Stimulated activated effector memory CD8-positive, alpha-beta T cell treated with anti-CD3 and anti-CD28 coated beads, Interleukin-12 subunit alpha, Interleukin-12 subunit beta, amount 100 ng/mL, for 72 hours (primary cell): ENCODE results near the gene CAPN10.

Source experiments
- ATAC-seq: fragments of 150-1000 bp; cut with Tn5 transposase; 2 replicates; pipeline ENCODE4 v1.10.0; 2021
- DNase-seq, 2 donors: peaks; one replicate each; pipeline ENCODE4 v3.0.0; 2021 to 2022; ENCODE audit warnings: low spot score in 2 of 2
- H3K27ac Mint-ChIP-seq: one replicate; pipeline ENCODE4 v1.8.0; 2022; ENCODE audit warnings: mild to moderate bottlenecking, mixed read lengths
- H3K36me3 Mint-ChIP-seq: one replicate; pipeline ENCODE4 v1.8.0; 2022; ENCODE audit warnings: mild to moderate bottlenecking, mixed read lengths
- H3K4me1 Mint-ChIP-seq: one replicate; pipeline ENCODE4 v1.8.0; 2022; ENCODE audit warnings: mixed read lengths
- H3K4me3 Mint-ChIP-seq: one replicate; pipeline ENCODE4 v1.8.0; 2022; ENCODE audit warnings: mild to moderate bottlenecking, mixed read lengths
- H3K9me3 Mint-ChIP-seq: one replicate; pipeline ENCODE4 v1.8.0; 2022; ENCODE audit warnings: mixed read lengths

CAPN10 gene

GRCh38 chr2:240637116-240637900 lies 50.8 kb downstream of the CAPN10 start:
- no peak for DNase-seq
- no peaks in the 10 kb centered on the region for H3K36me3 Mint-ChIP-seq
- ATAC-seq: no peak
- H3K9me3 Mint-ChIP-seq: peaks cover 4% of the 10 kb centered on the region
- H3K4me3 Mint-ChIP-seq: no peak overlapping the region
- H3K4me1 Mint-ChIP-seq: no peaks in the 10 kb centered on the region
- peak overlapping the region; percentile 67 for H3K27ac Mint-ChIP-seq

GRCh38 chr2:240637901-240638345 lies 51.4 kb downstream of the CAPN10 start:
- Mint-ChIP-seq H3K27ac (no peak overlapping the region), H3K4me1 (no peaks in the 10 kb centered on the region)
- DNase-seq: no peak

GRCh38 chr2:240638512-240639160 lies 52.1 kb downstream of the CAPN10 start:
- DNase-seq (no peak), ATAC-seq (no peak)
- Mint-ChIP-seq H3K9me3 (peaks cover under 1% of the 10 kb centered on the region), H3K4me1 (no peaks in the 10 kb centered on the region), H3K27ac (no peak overlapping the region), H3K4me3 (no peak overlapping the region), H3K36me3 (no peaks in the 10 kb centered on the region)

More at GRCh38 chr2:240637901-240638345, 51.4 kb downstream of the CAPN10 start:
- H3K9me3 Mint-ChIP-seq: peaks cover 4% of the 10 kb centered on the region
- no peaks in the 10 kb centered on the region for H3K36me3 Mint-ChIP-seq
- H3K4me3 Mint-ChIP-seq: no peak overlapping the region
- ATAC-seq: no peak

- no peak for DNase-seq
Measured at GRCh38 chr2:240639566-240639965, 53.0 kb downstream of the CAPN10 start.

GRCh38 chr2:240640939-240641338 lies 54.4 kb downstream of the CAPN10 start:
- peak; percentile 3 to 49 for DNase-seq
- peak; percentile 32 for ATAC-seq
- Mint-ChIP-seq H3K27ac (no peak overlapping the region), H3K4me3 (no peak overlapping the region), H3K36me3 (no peaks in the 10 kb centered on the region), H3K4me1 (peaks cover 4% of the 10 kb centered on the region), H3K9me3 (no peaks in the 10 kb centered on the region)

More at GRCh38 chr2:240639566-240639965, 53.0 kb downstream of the CAPN10 start:
- no peak for ATAC-seq
- Mint-ChIP-seq H3K4me1 (no peaks in the 10 kb centered on the region), H3K27ac (no peak overlapping the region), H3K9me3 (no peaks in the 10 kb centered on the region), H3K36me3 (no peaks in the 10 kb centered on the region), H3K4me3 (no peak overlapping the region)

GRCh38 chr2:240642061-240642805 lies 55.7 kb downstream of the CAPN10 start:
- Mint-ChIP-seq H3K27ac (no peak overlapping the region), H3K9me3 (no peaks in the 10 kb centered on the region), H3K4me3 (no peak overlapping the region), H3K4me1 (peaks cover 10% of the 10 kb centered on the region), H3K36me3 (no peaks in the 10 kb centered on the region)
- ATAC-seq: no peak
- peak in 1 of 2 donors; percentile 34 for DNase-seq

GRCh38 chr2:240642806-240643092 lies 56.2 kb downstream of the CAPN10 start:
- DNase-seq (no peak), ATAC-seq (no peak)
- no peak overlapping the region for H3K27ac Mint-ChIP-seq
- H3K4me1 Mint-ChIP-seq: peaks cover 10% of the 10 kb centered on the region
- no peaks in the 10 kb centered on the region for H3K9me3 Mint-ChIP-seq
- H3K4me3 Mint-ChIP-seq: no peak overlapping the region
- H3K36me3 Mint-ChIP-seq: no peaks in the 10 kb centered on the region

- ATAC-seq (no peak), DNase-seq (peak in 1 of 2 donors; percentile 41)
- peaks cover 11% of the 10 kb centered on the region for H3K4me1 Mint-ChIP-seq
- no peak overlapping the region for H3K4me3 Mint-ChIP-seq
- H3K36me3 Mint-ChIP-seq: no peaks in the 10 kb centered on the region
- peak overlapping the region; percentile 17 for H3K27ac Mint-ChIP-seq
- H3K9me3 Mint-ChIP-seq: no peaks in the 10 kb centered on the region
Measured at GRCh38 chr2:240643093-240643810, 56.7 kb downstream of the CAPN10 start.

- peaks cover 16% of the 10 kb centered on the region for H3K4me1 Mint-ChIP-seq
- DNase-seq (no peak), ATAC-seq (no peak)
- no peak overlapping the region for H3K4me3 Mint-ChIP-seq
- H3K36me3 Mint-ChIP-seq: no peaks in the 10 kb centered on the region
- H3K27ac Mint-ChIP-seq: peak overlapping the region; percentile 17
- H3K9me3 Mint-ChIP-seq: no peaks in the 10 kb centered on the region
Measured at GRCh38 chr2:240643811-240644150, 57.2 kb downstream of the CAPN10 start.

GRCh38 chr2:240644171-240644651 lies 57.7 kb downstream of the CAPN10 start:
- ATAC-seq: no peak
- Mint-ChIP-seq H3K4me1 (peaks cover 16% of the 10 kb centered on the region), H3K4me3 (no peak overlapping the region), H3K27ac (peak overlapping the region; percentile 17), H3K9me3 (no peaks in the 10 kb centered on the region), H3K36me3 (no peaks in the 10 kb centered on the region)
- peak in 1 of 2 donors; percentile 26 for DNase-seq

- H3K27ac Mint-ChIP-seq: no peak overlapping the region
- DNase-seq: peak in 1 of 2 donors; percentile 43
- H3K9me3 Mint-ChIP-seq: no peaks in the 10 kb centered on the region
Measured at GRCh38 chr2:240644859-240645301, 58.3 kb downstream of the CAPN10 start.

GRCh38 chr2:240645346-240645745 lies 58.8 kb downstream of the CAPN10 start:
- no peak for ATAC-seq
- H3K36me3 Mint-ChIP-seq: no peaks in the 10 kb centered on the region
- no peak overlapping the region for H3K27ac Mint-ChIP-seq
- H3K9me3 Mint-ChIP-seq: no peaks in the 10 kb centered on the region
- no peak for DNase-seq
- H3K4me1 Mint-ChIP-seq: peaks cover 16% of the 10 kb centered on the region
- no peak overlapping the region for H3K4me3 Mint-ChIP-seq

More at GRCh38 chr2:240644859-240645301, 58.3 kb downstream of the CAPN10 start:
- peaks cover 16% of the 10 kb centered on the region for H3K4me1 Mint-ChIP-seq
- H3K4me3 Mint-ChIP-seq: no peak overlapping the region
- H3K36me3 Mint-ChIP-seq: no peaks in the 10 kb centered on the region
- ATAC-seq: no peak

GRCh38 chr2:240645801-240646175 lies 59.3 kb downstream of the CAPN10 start:
- Mint-ChIP-seq H3K9me3 (no peaks in the 10 kb centered on the region), H3K27ac (peak overlapping the region; percentile 29), H3K4me1 (peaks cover 16% of the 10 kb centered on the region), H3K4me3 (peak overlapping the region; percentile 37), H3K36me3 (no peaks in the 10 kb centered on the region)
- peak in 1 of 2 donors; percentile 43 for DNase-seq
- no peak for ATAC-seq

- Mint-ChIP-seq H3K36me3 (no peaks in the 10 kb centered on the region), H3K27ac (peak overlapping the region; percentile 29), H3K4me3 (peak overlapping the region; percentile 37), H3K9me3 (no peaks in the 10 kb centered on the region), H3K4me1 (peaks cover 16% of the 10 kb centered on the region)
- no peak for DNase-seq
- ATAC-seq: no peak
Measured at GRCh38 chr2:240646176-240646899, 59.8 kb downstream of the CAPN10 start.
